ENCODE results near the gene LRRK1.
"Not testable (repeated sequence)": the region's sequence is repeated elsewhere in the genome, so short reads cannot be mapped to it uniquely, and the experiment has no call there.

DNA sequence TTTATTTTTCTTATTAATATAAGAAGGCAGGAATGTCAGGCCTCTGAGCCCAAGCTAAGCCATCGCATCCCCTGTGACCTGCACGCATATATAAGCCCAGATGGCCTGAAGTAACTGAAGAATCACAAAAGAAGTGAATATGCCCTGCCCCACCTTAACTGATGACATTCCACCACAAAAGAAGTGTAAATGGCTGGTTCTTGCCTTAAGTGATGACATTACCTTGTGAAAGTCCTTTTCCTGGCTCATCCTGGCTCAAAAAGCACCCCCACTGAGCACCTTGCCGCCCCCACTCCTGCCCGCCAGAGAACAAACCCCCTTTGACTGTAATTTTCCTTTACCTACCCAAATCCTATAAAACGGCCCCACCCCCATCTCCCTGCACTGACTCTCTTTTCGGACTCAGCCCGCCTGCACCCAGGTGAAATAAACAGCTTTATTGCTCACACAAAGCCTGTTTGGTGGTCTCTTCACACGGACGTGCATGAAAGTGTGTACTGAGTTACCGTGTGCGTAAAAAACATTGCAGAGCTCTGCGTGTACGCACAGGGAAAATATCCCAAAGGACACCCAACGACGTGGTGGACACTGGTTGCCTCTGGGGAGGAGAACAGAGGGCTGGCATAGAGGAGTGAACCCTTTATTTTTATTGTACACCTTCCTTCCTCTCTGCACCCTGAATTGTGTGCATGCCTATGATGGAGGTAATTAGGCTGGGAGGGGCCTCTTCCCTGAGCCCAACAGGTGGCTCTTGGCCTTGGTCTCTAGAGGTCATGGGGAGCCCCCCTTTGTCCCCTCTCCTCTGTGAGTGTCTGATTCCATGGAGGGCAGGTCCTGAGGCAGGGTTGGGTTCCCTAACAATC lies 158.9 kb downstream of the LRRK1 start:
- not testable (repeated sequence) for TF ChIP-seq POLR2A (IDR thresholded peaks at IDR 0.05)
- TF ChIP-seq, protein P1, sequence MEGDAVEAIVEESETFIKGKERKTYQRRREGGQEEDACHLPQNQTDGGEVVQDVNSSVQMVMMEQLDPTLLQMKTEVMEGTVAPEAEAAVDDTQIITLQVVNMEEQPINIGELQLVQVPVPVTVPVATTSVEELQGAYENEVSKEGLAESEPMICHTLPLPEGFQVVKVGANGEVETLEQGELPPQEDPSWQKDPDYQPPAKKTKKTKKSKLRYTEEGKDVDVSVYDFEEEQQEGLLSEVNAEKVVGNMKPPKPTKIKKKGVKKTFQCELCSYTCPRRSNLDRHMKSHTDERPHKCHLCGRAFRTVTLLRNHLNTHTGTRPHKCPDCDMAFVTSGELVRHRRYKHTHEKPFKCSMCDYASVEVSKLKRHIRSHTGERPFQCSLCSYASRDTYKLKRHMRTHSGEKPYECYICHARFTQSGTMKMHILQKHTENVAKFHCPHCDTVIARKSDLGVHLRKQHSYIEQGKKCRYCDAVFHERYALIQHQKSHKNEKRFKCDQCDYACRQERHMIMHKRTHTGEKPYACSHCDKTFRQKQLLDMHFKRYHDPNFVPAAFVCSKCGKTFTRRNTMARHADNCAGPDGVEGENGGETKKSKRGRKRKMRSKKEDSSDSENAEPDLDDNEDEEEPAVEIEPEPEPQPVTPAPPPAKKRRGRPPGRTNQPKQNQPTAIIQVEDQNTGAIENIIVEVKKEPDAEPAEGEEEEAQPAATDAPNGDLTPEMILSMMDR (IDR thresholded peaks at IDR 0.05), result not testable (repeated sequence)
